H1 (cell line): ENCODE data around the gene RGS17. TPM values are rescaled to one million over a fixed set of nuclear protein-coding genes. Genes with fewer than 3 reads are reported as not detected.
A peak's percentile ranks its signal among the peaks of the same experiment; 100 is the strongest.
"Not testable (repeated sequence)": the region's sequence is repeated elsewhere in the genome, so short reads cannot be mapped to it uniquely, and the experiment has no call there.

Experiments used
- CTCF ChIA-PET: fragments of 300-600 bp; sonication (Branson Sonifier 250); formaldehyde crosslinking; loops from one replicate; lab custom pipeline; 2021; ENCODE audit not compliant: partially characterized antibody; lab: Charles Lee
- POLR2A ChIA-PET: fragments of 300-600 bp; sonication (Branson Sonifier 250); formaldehyde crosslinking; loops from one replicate; lab custom pipeline; 2021; ENCODE audit warnings: inconsistent platforms; ENCODE audit not compliant: partially characterized antibody; lab: Charles Lee
- DNase-seq, 2 experiments: peaks; one replicate each; pipeline versions ENCODE4 v3.0.0 to v3.0.0-alpha.2; 2010 to 2022; ENCODE audit warnings: low spot score in 2 of 2, low read depth in 1 of 2, mixed read lengths in 1 of 2
- FAIRE-seq: peaks from 2 replicates; lab custom pipeline; 2011; peaks lifted over from hg19 to GRCh38; lab: Jason Lieb, UNC
- H2AFZ ChIP-seq: 2 replicates; pipeline ENCODE4 v1.8.1; 2012; ENCODE audit warnings: low read length, inconsistent platforms
- H2AK5ac ChIP-seq: 2 replicates; pipeline ENCODE4 v1.6.1; 2013; ENCODE audit warnings: low read depth, low read length
- H2BK120ac ChIP-seq: replicated peaks from 2 replicates; pipeline ENCODE3; 2013; ENCODE audit warnings: low read depth, low read length, inconsistent platforms
- H2BK12ac ChIP-seq: 2 replicates; pipeline ENCODE4 v1.6.1; 2013; ENCODE audit warnings: low read depth, low read length
- H2BK15ac ChIP-seq: 2 replicates; pipeline ENCODE4 v1.6.1; 2013; ENCODE audit warnings: low read length
- H2BK20ac ChIP-seq: 2 replicates; pipeline ENCODE4 v1.6.1; 2013; ENCODE audit warnings: low read length
- H2BK5ac ChIP-seq: 2 replicates; pipeline ENCODE4 v1.6.1; 2013; ENCODE audit warnings: low read depth, low read length
- H3K14ac ChIP-seq: 2 replicates; pipeline ENCODE4 v1.6.1; 2013; ENCODE audit warnings: inconsistent platforms; ENCODE audit not compliant: insufficient read length
- H3K18ac ChIP-seq: 2 replicates; pipeline ENCODE4 v1.6.1; 2013; ENCODE audit warnings: low read length; ENCODE audit errors: extremely low read depth
- H3K23ac ChIP-seq: 2 replicates; pipeline ENCODE4 v1.6.1; 2013; ENCODE audit warnings: inconsistent platforms; ENCODE audit not compliant: insufficient read length
- H3K23me2 ChIP-seq: 2 replicates; pipeline ENCODE4 v1.6.1; 2013; ENCODE audit warnings: low read depth, low read length
- H3K27ac ChIP-seq: 2 replicates; pipeline ENCODE4 v1.6.1; 2011; ENCODE audit warnings: low read depth, low read length, inconsistent platforms
- H3K27me3 ChIP-seq, 4 experiments: replicated peaks in 1 of 4; 1 replicate in 1 of 4; 2 replicates in 3 of 4; pipeline versions ENCODE4 v1.6.1 to v1.8.1; 2011 to 2013; ENCODE audit warnings: low read length in 3 of 4, mild to moderate bottlenecking in 3 of 4, inconsistent platforms in 2 of 4, mixed read lengths in 2 of 4, moderate library complexity in 1 of 4; ENCODE audit not compliant: control insufficient read depth in 3 of 4, insufficient read depth in 3 of 4; ENCODE audit errors: extremely low read depth in 1 of 4
- H3K36me3 ChIP-seq, 4 experiments: 2 replicates each; pipeline versions ENCODE4 v1.6.1 to v1.8.1; 2011 to 2013; ENCODE audit warnings: mild to moderate bottlenecking in 4 of 4, low read length in 3 of 4, moderate library complexity in 2 of 4, control low read depth in 1 of 4, inconsistent platforms in 1 of 4; ENCODE audit not compliant: insufficient read depth in 4 of 4, control insufficient read depth in 2 of 4
- H3K4ac ChIP-seq: replicated peaks from 2 replicates; pipeline ENCODE3; 2013; ENCODE audit warnings: low read length, low read depth, mixed read lengths, inconsistent platforms; ENCODE audit not compliant: insufficient read length
- H3K4me1 ChIP-seq, 4 experiments: replicated peaks in 1 of 4; 1 replicate in 1 of 4; 2 replicates in 3 of 4; pipeline versions ENCODE4 v1.6.1 to v1.8.1; 2011 to 2013; ENCODE audit warnings: low read length in 3 of 4, inconsistent platforms in 2 of 4, mixed read lengths in 1 of 4; ENCODE audit not compliant: insufficient read depth in 4 of 4, control insufficient read depth in 3 of 4
- H3K4me2 ChIP-seq, 2 experiments: 2 replicates each; pipeline versions ENCODE4 v1.6.1 to v1.8.1; 2011 to 2013; ENCODE audit warnings: low read depth in 2 of 2, low read length in 2 of 2, control low read depth in 1 of 2, inconsistent platforms in 1 of 2, mild to moderate bottlenecking in 1 of 2; ENCODE audit not compliant: insufficient read depth in 1 of 2
- H3K4me3 ChIP-seq, 4 experiments: fragments of 200-600, 300-600 bp in 1 of 4; sonication (generic), shearing (Covaris generic), sonication (Bioruptor Twin) in 1 of 4; 2 replicates each; pipeline versions ENCODE4 v1.5.1 to v1.8.1; 2011 to 2016; ENCODE audit warnings: low read length in 4 of 4, low read depth in 3 of 4, control low read depth in 2 of 4, inconsistent platforms in 2 of 4, mild to moderate bottlenecking in 2 of 4, mixed read lengths in 1 of 4, moderate library complexity in 1 of 4; ENCODE audit not compliant: insufficient read depth in 2 of 4; ENCODE audit errors: extremely low read depth in 1 of 4
- H3K56ac ChIP-seq: replicated peaks from 2 replicates; pipeline ENCODE3; 2013; ENCODE audit warnings: low read depth, mild to moderate bottlenecking, mixed read lengths, low read length, inconsistent platforms; ENCODE audit not compliant: insufficient read length
- H3K79me1 ChIP-seq: 2 replicates; pipeline ENCODE4 v1.6.1; 2013; ENCODE audit warnings: low read depth, low read length, control low read depth
- H3K79me2 ChIP-seq, 2 experiments: 2 replicates each; pipeline versions ENCODE4 v1.6.1 to v1.8.1; 2012 to 2013; ENCODE audit warnings: low read length in 2 of 2, mild to moderate bottlenecking in 2 of 2, inconsistent platforms in 1 of 2; ENCODE audit not compliant: insufficient read depth in 2 of 2, control insufficient read depth in 1 of 2
- H3K9ac ChIP-seq, 4 experiments: replicated peaks in 1 of 4; 1 replicate in 1 of 4; 2 replicates in 3 of 4; pipeline versions ENCODE4 v1.6.1 to v1.8.1; 2011 to 2013; ENCODE audit warnings: low read depth in 3 of 4, low read length in 3 of 4, control low read depth in 2 of 4, mild to moderate bottlenecking in 2 of 4, moderate library complexity in 2 of 4, inconsistent platforms in 1 of 4; ENCODE audit errors: extremely low read depth in 1 of 4
- H3K9me3 ChIP-seq, 2 experiments: 2 replicates each; pipeline versions ENCODE4 v1.6.1 to v1.8.1; 2012 to 2013; ENCODE audit warnings: mild to moderate bottlenecking in 2 of 2, moderate library complexity in 2 of 2, control low read depth in 1 of 2, inconsistent platforms in 1 of 2, low read depth in 1 of 2, low read length in 1 of 2, mixed read lengths in 1 of 2; ENCODE audit not compliant: insufficient read depth in 2 of 2
- H4K20me1 ChIP-seq, 2 experiments: replicated peaks in 1 of 2; 2 replicates each; pipeline versions ENCODE3 to v1.8.1; 2011 to 2013; ENCODE audit warnings: inconsistent platforms in 2 of 2, low read length in 2 of 2, mild to moderate bottlenecking in 1 of 2; ENCODE audit not compliant: insufficient read depth in 2 of 2, control insufficient read depth in 1 of 2
- H4K5ac ChIP-seq: 2 replicates; pipeline ENCODE4 v1.6.1; 2013; ENCODE audit warnings: low read length, low read depth, mixed read lengths, inconsistent platforms; ENCODE audit not compliant: insufficient read length
- H4K8ac ChIP-seq: 2 replicates; pipeline ENCODE4 v1.8.0; 2013; ENCODE audit warnings: mild to moderate bottlenecking, moderate library complexity, low read length, inconsistent platforms; ENCODE audit not compliant: insufficient read depth; ENCODE audit errors: extremely low read depth
- H4K91ac ChIP-seq: replicated peaks from 2 replicates; pipeline ENCODE3; 2013; ENCODE audit warnings: low read length, mixed read lengths, inconsistent platforms; ENCODE audit not compliant: insufficient read length
- WGBS, 2 experiments: shearing (Covaris generic) in 1 of 2; methylation state at CpG; one replicate each; pipeline versions ENCODE4 v1.1.6 to v1.1.7; 2013 to 2015; ENCODE audit warnings: low lambda C conversion rate in 2 of 2, mixed read lengths in 2 of 2, inconsistent platforms in 1 of 2, low coverage in 1 of 2, missing lambda C conversion rate in 1 of 2; ENCODE audit not compliant: insufficient replicate concordance in 2 of 2, insufficient coverage in 1 of 2, insufficient read length in 1 of 2; ENCODE audit errors: extremely low coverage in 1 of 2, missing lambda C conversion rate in 1 of 2; 5-methylcytosine and 5-hydroxymethylcytosine counted together
- polyA plus RNA-seq, 7 experiments: library from polyadenylated mRNA; depleted of rRNA in 3 of 7; stranded (reverse) in 5 of 7; unstranded in 2 of 7; fragments of >200 nt in 5 of 7; fragments of 200-250 nt in 2 of 7; gene quantifications; 1 replicate in 5 of 7; 2 replicates in 1 of 7; 4 replicates in 1 of 7; pipeline versions ENCODE4 v1.2.1 to v1.2.3, GENCODE V29; 2011 to 2013; ENCODE audit warnings: missing spikeins in 2 of 7, mixed read lengths in 2 of 7
- total RNA-seq: library from RNA; stranded (reverse); fragmentation: NEBNext Ultra II Directional; extraction: Animal tissue kit (Norgen Biotek cat#: 25700); gene quantifications from 2 replicates; pipeline ENCODE4 v1.2.1, GENCODE V29; 2021

Gene RGS17
- total and polyA plus RNA-seq, 2 of the 8 experiments (the other 6 are each of a cell fraction or from before 2014, with no cell fraction given): 2.0 to 12.2 TPM

GRCh38 chr6:152985300-152985699 is 145.8 kb downstream of the RGS17 start:
- H4K91ac ChIP-seq, H3K23me2 ChIP-seq, H3K56ac ChIP-seq, H4K5ac ChIP-seq, H3K4me1 ChIP-seq, H2AK5ac ChIP-seq, H3K18ac ChIP-seq, H2AFZ ChIP-seq, H3K9ac ChIP-seq, H2BK120ac ChIP-seq, H3K27me3 ChIP-seq, H4K8ac ChIP-seq, H3K27ac ChIP-seq, H2BK15ac ChIP-seq, H3K79me1 ChIP-seq, H3K9me3 ChIP-seq, H3K36me3 ChIP-seq, H4K20me1 ChIP-seq, H2BK5ac ChIP-seq, H3K14ac ChIP-seq, DNase-seq, FAIRE-seq, H3K4ac ChIP-seq, H2BK20ac ChIP-seq, H2BK12ac ChIP-seq, H3K23ac ChIP-seq: not testable (repeated sequence)
- H3K4me2 ChIP-seq: peak overlapping the region; percentile 75 to 95; a peak in 3 of 4 replicates
- ChIA-PET CTCF (interaction anchor here (1.2 to 1.6 kb wide), 4 partner anchors 10 to 87 kb away, joined by 3 to 9 read pairs (median 5); no protein-coding TSS in a partner anchor), POLR2A (interaction anchor here (1.7 to 5.5 kb wide), 3 partner anchors 8 to 15 kb away, joined by 5 to 103 read pairs (median 6); partner anchors contain the start of gene MTRF1L)
- 90% methylated on average over 11 of the region's 11 CpGs; no CpG with 5 or more reads in 1 of the 2 experiments for WGBS, 2 experiments
- peaks cover 25 to 65% of the 10 kb centered on the region in 2 experiments for H3K79me2 ChIP-seq
- H3K4me3 ChIP-seq: peak overlapping the region in 1 of 4 experiments; percentile 82; a peak in 2 of 8 replicates
